Eye (tissue), 1 donor: ENCODE measurements around the gene UMAD1.
"Not testable (repeated sequence)": the region's sequence is repeated elsewhere in the genome, so short reads cannot be mapped to it uniquely, and the experiment has no call there.

Experiments used
- DNase-seq: peaks from one replicate; pipeline ENCODE4 v3.0.0-alpha.2; 2015

Gene UMAD1

GRCh38 chr7:7769710-7770627 is 129.4 kb downstream of the UMAD1 start:
- no peak for DNase-seq

- no peak for DNase-seq
These were observed 130.9 kb downstream of the UMAD1 start for GRCh38 chr7:7771452-7771851.

GRCh38 chr7:7772397-7772821 is 131.9 kb downstream of the UMAD1 start:
- peak; percentile 17 for DNase-seq

- no peak for DNase-seq
These were observed 133.1 kb downstream of the UMAD1 start for GRCh38 chr7:7773334-7774309.

- no peak for DNase-seq
These were observed 139.3 kb downstream of the UMAD1 start for GRCh38 chr7:7779888-7780287.

GRCh38 chr7:7783001-7783400 is 142.4 kb downstream of the UMAD1 start:
- no peak for DNase-seq

- DNase-seq = no peak
These were observed 144.9 kb downstream of the UMAD1 start for GRCh38 chr7:7785344-7785973.

GRCh38 chr7:7786595-7786994 is 146.0 kb downstream of the UMAD1 start:
- DNase-seq = no peak

- DNase-seq = no peak
These were observed 149.0 kb downstream of the UMAD1 start for GRCh38 chr7:7789551-7789988.

- DNase-seq = no peak
These were observed 149.6 kb downstream of the UMAD1 start for GRCh38 chr7:7790041-7790741.

GRCh38 chr7:7791523-7791922 is 151.0 kb downstream of the UMAD1 start:
- DNase-seq = no peak

GRCh38 chr7:7792056-7792455 is 151.5 kb downstream of the UMAD1 start:
- DNase-seq = no peak

GRCh38 chr7:7793249-7793648 is 152.7 kb downstream of the UMAD1 start:
- DNase-seq = no peak

GRCh38 chr7:7793921-7794320 is 153.4 kb downstream of the UMAD1 start:
- DNase-seq = no peak

- no peak for DNase-seq
These were observed 154.7 kb downstream of the UMAD1 start for GRCh38 chr7:7795203-7795602.

- no peak for DNase-seq
These were observed 155.1 kb downstream of the UMAD1 start for GRCh38 chr7:7795630-7796121.

- DNase-seq = no peak
These were observed 158.0 kb downstream of the UMAD1 start for GRCh38 chr7:7798510-7798909.

GRCh38 chr7:7799138-7799537 is 158.6 kb downstream of the UMAD1 start:
- DNase-seq = no peak

- no peak for DNase-seq
These were observed 162.0 kb downstream of the UMAD1 start for GRCh38 chr7:7802531-7802930.

- DNase-seq = no peak
These were observed 163.2 kb downstream of the UMAD1 start for GRCh38 chr7:7803715-7804178.

GRCh38 chr7:7804822-7805221 is 164.3 kb downstream of the UMAD1 start:
- DNase-seq = not testable (repeated sequence)
